HEK293T (cell line): Measurements from ENCODE around the gene TADA3.

Source experiments
- ARNT ChIP-seq: fragments of 450-650 bp; IDR thresholded peaks from 2 replicates; pipeline ENCODE4 v1.6.1; 2017; ENCODE audit warnings: mild to moderate bottlenecking
- BHLHE40 ChIP-seq: fragments of 450-650 bp; IDR thresholded peaks from 2 replicates; pipeline ENCODE4 v1.6.1; 2016; ENCODE audit warnings: mild to moderate bottlenecking, moderate library complexity, borderline replicate concordance
- FOXA1 ChIP-seq: fragments of 450-650 bp; IDR thresholded peaks from 2 replicates; pipeline ENCODE4 v1.6.1; 2016; ENCODE audit warnings: mild to moderate bottlenecking
- FOXK2 ChIP-seq: fragments of 450-650 bp; IDR thresholded peaks from 2 replicates; pipeline ENCODE4 v1.6.1; 2016; ENCODE audit warnings: mild to moderate bottlenecking
- HDGF ChIP-seq: fragments of 450-650 bp; IDR thresholded peaks from 2 replicates; pipeline ENCODE4 v1.6.1; 2017; ENCODE audit warnings: antibody characterized with exemption, borderline replicate concordance
- L3MBTL2 ChIP-seq: fragments of 450-650 bp; conservative IDR thresholded peaks from 2 replicates; pipeline ENCODE4 v1.6.1; 2016; ENCODE audit warnings: mild to moderate bottlenecking
- LEF1 ChIP-seq: fragments of 450-650 bp; IDR thresholded peaks from 2 replicates; pipeline ENCODE4 v1.6.1; 2017; ENCODE audit warnings: mild to moderate bottlenecking, borderline replicate concordance
- SP1 ChIP-seq: fragments of 450-650 bp; IDR thresholded peaks from 2 replicates; pipeline ENCODE4 v1.6.1; 2017
- TARDBP ChIP-seq: fragments of 450-650 bp; IDR thresholded peaks from 2 replicates; pipeline ENCODE4 v1.6.1; 2016
- ZNF384 ChIP-seq: fragments of 450-650 bp; IDR thresholded peaks from 2 replicates; pipeline ENCODE4 v1.6.1; 2016

DNA sequence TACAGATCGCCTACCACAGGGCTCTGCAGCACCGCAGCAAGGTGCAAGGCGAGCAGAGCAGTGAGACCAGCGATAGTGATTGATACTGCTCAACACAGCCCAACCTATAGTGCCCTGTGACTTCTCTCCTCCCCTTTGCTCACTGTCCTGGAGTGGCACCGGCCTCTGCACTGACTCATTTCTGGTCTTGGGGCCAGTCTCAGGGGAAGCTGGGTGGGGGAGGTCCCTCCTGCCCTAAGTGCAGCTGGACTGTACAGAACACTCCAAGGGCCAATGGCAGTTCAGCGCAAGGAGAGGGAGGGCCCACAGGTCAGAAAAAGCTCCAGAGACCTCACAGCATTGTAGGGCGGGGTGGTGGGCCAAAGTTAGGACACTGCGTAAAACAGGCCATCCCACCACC, 45.0 kb downstream of the TADA3 start:
- TF ChIP-seq ZNF384 (no peak), FOXK2 (no peak), L3MBTL2 (no peak), BHLHE40 (no peak), FOXA1 (no peak), HDGF (no peak), SP1 (no peak), TARDBP (no peak), LEF1 (no peak), ARNT (no peak)
